DND-41 (cell line): ENCODE data around the gene ZNF561.

Experiments
- ATAC-seq: fragments of 200-7000 bp; cut with Tn5 transposase; 3 replicates; pipeline ENCODE4 v1.9.1; 2021; ENCODE audit warnings: low read depth; ENCODE audit not compliant: insufficient read depth
- DNase-seq: peaks from one replicate; pipeline ENCODE4 v3.0.0-alpha.2; 2020
- H2AFZ ChIP-seq: 2 replicates; pipeline ENCODE4 v1.6.0; 2012; ENCODE audit warnings: low read depth, low read length
- H3K27ac ChIP-seq: 2 replicates; pipeline ENCODE4 v1.5.1; 2012; ENCODE audit warnings: low read length, inconsistent platforms
- H3K27me3 ChIP-seq: fragments of 200-600 bp; sonication (generic); 2 replicates; pipeline ENCODE4 v1.6.0; 2012; ENCODE audit warnings: low read length, mild to moderate bottlenecking, inconsistent platforms; ENCODE audit not compliant: insufficient read depth, poor library complexity
- H3K36me3 ChIP-seq: 2 replicates; pipeline ENCODE4 v1.5.1; 2012; ENCODE audit warnings: low read length, inconsistent platforms; ENCODE audit not compliant: insufficient read depth
- H3K4me1 ChIP-seq: 2 replicates; pipeline ENCODE4 v1.5.1; 2012; ENCODE audit warnings: mild to moderate bottlenecking, low read length; ENCODE audit not compliant: insufficient read depth
- H3K4me2 ChIP-seq: 2 replicates; pipeline ENCODE4 v1.6.0; 2012; ENCODE audit warnings: mild to moderate bottlenecking, moderate library complexity, low read length, inconsistent platforms; ENCODE audit not compliant: insufficient read depth
- H3K4me3 ChIP-seq, 2 experiments: fragments of 200-600 bp in 1 of 2; shearing (Covaris generic) in 1 of 2; 2 replicates each; pipeline ENCODE4 v1.5.1; 2012 to 2016; ENCODE audit warnings: inconsistent platforms in 2 of 2, low read length in 2 of 2, mild to moderate bottlenecking in 2 of 2, low read depth in 1 of 2, moderate library complexity in 1 of 2
- H3K79me2 ChIP-seq: 2 replicates; pipeline ENCODE4 v1.6.0; 2012; ENCODE audit warnings: low read length, inconsistent platforms; ENCODE audit not compliant: insufficient read depth
- H3K9ac ChIP-seq: 2 replicates; pipeline ENCODE4 v1.6.0; 2012; ENCODE audit warnings: low read depth, mild to moderate bottlenecking, inconsistent platforms, low read length, moderate library complexity
- H3K9me3 ChIP-seq: 2 replicates; pipeline ENCODE4 v1.5.1; 2012; ENCODE audit warnings: low read length, moderate library complexity, mild to moderate bottlenecking, inconsistent platforms; ENCODE audit not compliant: insufficient read depth, severe bottlenecking
- H4K20me1 ChIP-seq: 2 replicates; pipeline ENCODE4 v1.6.0; 2012; ENCODE audit warnings: low read length; ENCODE audit not compliant: insufficient read depth
- CTCF ChIP-seq: IDR thresholded peaks from 2 replicates; pipeline ENCODE4 v1.5.1; 2012; ENCODE audit warnings: borderline replicate concordance, low read length, moderate library complexity, mild to moderate bottlenecking; ENCODE audit not compliant: poor library complexity, severe bottlenecking; ENCODE audit errors: extremely low read depth
- EZH2 ChIP-seq: IDR thresholded peaks from 3 replicates; pipeline ENCODE4 v1.6.1; 2012; ENCODE audit warnings: borderline replicate concordance, low read depth, mild to moderate bottlenecking, moderate library complexity, low read length, inconsistent platforms; ENCODE audit not compliant: severe bottlenecking

The ZNF561 gene

GRCh38 chr19:9645472-9645871 is 24.4 kb upstream of the ZNF561 start:
- Histone ChIP-seq H3K4me1 (no peaks in the 10 kb centered on the region), H3K9me3 (no peaks in the 10 kb centered on the region), H4K20me1 (peaks cover 17% of the 10 kb centered on the region; the same call in 1 of the 2 replicates), H3K27me3 (no peaks in the 10 kb centered on the region), H3K79me2 (peaks cover 39% of the 10 kb centered on the region), H3K27ac (no peak overlapping the region), H3K4me3 (no peak overlapping the region), H3K9ac (no peak overlapping the region), H3K36me3 (peaks cover 50% of the 10 kb centered on the region), H3K4me2 (no peak overlapping the region), H2AFZ (no peak overlapping the region)
- peak; percentile 44 for TF ChIP-seq CTCF
- no peak for TF ChIP-seq EZH2
- DNase-seq, result no peak
- ATAC-seq, result no peak

GRCh38 chr19:9644472-9644871 is 23.4 kb upstream of the ZNF561 start:
- DNase-seq, result no peak
- no peak for ATAC-seq
- Histone ChIP-seq H3K4me1 (no peaks in the 10 kb centered on the region), H3K36me3 (peaks cover 47% of the 10 kb centered on the region), H3K4me2 (no peak overlapping the region), H3K9ac (no peak overlapping the region), H3K4me3 (no peak overlapping the region), H3K9me3 (no peaks in the 10 kb centered on the region), H3K27me3 (no peaks in the 10 kb centered on the region), H3K27ac (no peak overlapping the region), H2AFZ (no peak overlapping the region), H4K20me1 (peaks cover 12% of the 10 kb centered on the region; the same call in 1 of the 2 replicates), H3K79me2 (peaks cover 31% of the 10 kb centered on the region)
- TF ChIP-seq EZH2 (no peak), CTCF (no peak)

GRCh38 chr19:9641810-9642209 is 20.8 kb upstream of the ZNF561 start:
- H3K4me3 ChIP-seq, result no peak overlapping the region
- no peaks in the 10 kb centered on the region for H3K9me3 ChIP-seq

GRCh38 chr19:9640956-9641355 is 19.9 kb upstream of the ZNF561 start:
- no peak overlapping the region for H3K27ac ChIP-seq
- no peaks in the 10 kb centered on the region for H3K27me3 ChIP-seq
- no peaks in the 10 kb centered on the region for H3K4me1 ChIP-seq
- peaks cover 23% of the 10 kb centered on the region for H3K36me3 ChIP-seq
- H3K4me3 ChIP-seq, result no peak overlapping the region
- H3K79me2 ChIP-seq, result peaks cover 5% of the 10 kb centered on the region; the same call in 1 of the 2 replicates
- no peaks in the 10 kb centered on the region for H3K9me3 ChIP-seq
- TF ChIP-seq EZH2 (no peak), CTCF (no peak)
- peaks cover 6% of the 10 kb centered on the region; the same call in 1 of the 2 replicates for H4K20me1 ChIP-seq
- no peak overlapping the region for H2AFZ ChIP-seq
- H3K9ac ChIP-seq, result no peak overlapping the region
- DNase-seq, result no peak
- H3K4me2 ChIP-seq, result no peak overlapping the region
- ATAC-seq, result no peak

More at GRCh38 chr19:9641810-9642209, 20.8 kb upstream of the ZNF561 start:
- H4K20me1 ChIP-seq, result peaks cover 6% of the 10 kb centered on the region; the same call in 1 of the 2 replicates
- TF ChIP-seq EZH2, result no peak
- peaks cover 9% of the 10 kb centered on the region; the same call in 1 of the 2 replicates for H3K79me2 ChIP-seq
- no peak overlapping the region for H2AFZ ChIP-seq
- H3K27ac ChIP-seq, result no peak overlapping the region
- no peaks in the 10 kb centered on the region for H3K4me1 ChIP-seq
- H3K36me3 ChIP-seq, result peaks cover 25% of the 10 kb centered on the region
- no peak overlapping the region for H3K9ac ChIP-seq
- no peak overlapping the region for H3K4me2 ChIP-seq
- no peaks in the 10 kb centered on the region for H3K27me3 ChIP-seq
- DNase-seq (no peak), ATAC-seq (no peak)
